HG02798 (cell line): ENCODE measurements around the gene ABCC8.
A peak's percentile ranks its signal among the peaks of the same experiment; 100 is the strongest.

Experiments used
- ATAC-seq: cut with Tn5 transposase; IDR thresholded peaks from one replicate; pipeline ENCODE4 v1.9.1; 2021; ENCODE audit warnings: mild to moderate bottlenecking; ENCODE audit not compliant: unreplicated experiment, poor library complexity

The ABCC8 gene

GRCh38 chr11:17391493-17392355 lies 84.9 kb downstream of the ABCC8 start:
- no peak for ATAC-seq

- no peak for ATAC-seq
Observed at GRCh38 chr11:17389957-17390649, 86.5 kb downstream of the ABCC8 start.

- ATAC-seq, result peak; percentile 71
Observed at GRCh38 chr11:17389211-17389956, 87.3 kb downstream of the ABCC8 start.

GRCh38 chr11:17388609-17389210 lies 87.9 kb downstream of the ABCC8 start, which contains the start of gene KCNJ11:
KCNJ11 (minus strand) TSS chr11:17388659; CDS start chr11:17388091, 568 bp downstream.
- peak; percentile 47 for ATAC-seq

GRCh38 chr11:17387811-17388210 lies 88.8 kb downstream of the ABCC8 start:
- no peak for ATAC-seq

GRCh38 chr11:17387254-17387653 lies 89.4 kb downstream of the ABCC8 start:
- ATAC-seq, result no peak

- ATAC-seq, result peak; percentile 59
Observed at GRCh38 chr11:17386331-17387084, 90.1 kb downstream of the ABCC8 start.

GRCh38 chr11:17385926-17386325 lies 90.7 kb downstream of the ABCC8 start:
- ATAC-seq, result no peak

GRCh38 chr11:17385492-17385891 lies 91.2 kb downstream of the ABCC8 start:
- no peak for ATAC-seq

GRCh38 chr11:17384002-17384511 lies 92.6 kb downstream of the ABCC8 start:
- ATAC-seq, result peak; percentile 53

- no peak for ATAC-seq
Observed at GRCh38 chr11:17383461-17383860, 93.2 kb downstream of the ABCC8 start.

GRCh38 chr11:17382046-17382728 lies 94.5 kb downstream of the ABCC8 start:
- no peak for ATAC-seq

- no peak for ATAC-seq
Observed at GRCh38 chr11:17381156-17381555, 95.5 kb downstream of the ABCC8 start.

- no peak for ATAC-seq
Observed at GRCh38 chr11:17379383-17380180, 97.1 kb downstream of the ABCC8 start.

- ATAC-seq, result no peak
Observed at GRCh38 chr11:17378655-17379054, 98.0 kb downstream of the ABCC8 start.

GRCh38 chr11:17376493-17376892 lies 100.2 kb downstream of the ABCC8 start:
- no peak for ATAC-seq

GRCh38 chr11:17375547-17375946 lies 101.1 kb downstream of the ABCC8 start:
- ATAC-seq, result no peak

- no peak for ATAC-seq
Observed at GRCh38 chr11:17371614-17372013, 105.0 kb downstream of the ABCC8 start.
